ENCODE data around the gene EPHA4.

EPHA4 gene

GRCh38 chr2:221571551-221572218 is 419 bp downstream of the EPHA4 start:
- DNase-seq (ENCODE audit: low read depth), result no peak

- DNase-seq (ENCODE audit: low read depth), result no peak
Measured at GRCh38 chr2:221571025-221571550, 1.0 kb downstream of the EPHA4 start.

- DNase-seq (ENCODE audit: low read depth), result no peak
Measured at GRCh38 chr2:221570321-221570935, 1.7 kb downstream of the EPHA4 start.

GRCh38 chr2:221569871-221570270 is 2.2 kb downstream of the EPHA4 start:
- DNase-seq (ENCODE audit: low read depth), result no peak

GRCh38 chr2:221569425-221569845 is 2.7 kb downstream of the EPHA4 start:
- no peak for DNase-seq (ENCODE audit: low read depth)

- DNase-seq (ENCODE audit: low read depth), result no peak
Measured at GRCh38 chr2:221568299-221568698, 3.8 kb downstream of the EPHA4 start.

- no peak for DNase-seq (ENCODE audit: low read depth)
Measured at GRCh38 chr2:221567809-221568208, 4.3 kb downstream of the EPHA4 start.

- no peak for DNase-seq (ENCODE audit: low read depth)
Measured at GRCh38 chr2:221567231-221567760, 4.8 kb downstream of the EPHA4 start.

- no peak for DNase-seq (ENCODE audit: low read depth)
Measured at GRCh38 chr2:221563270-221563985, 8.7 kb downstream of the EPHA4 start.

- no peak for DNase-seq (ENCODE audit: low read depth)
Measured at GRCh38 chr2:221562226-221562625, 9.9 kb downstream of the EPHA4 start.

GRCh38 chr2:221561770-221562169 is 10.3 kb downstream of the EPHA4 start:
- no peak for DNase-seq (ENCODE audit: low read depth)

GRCh38 chr2:221559991-221560390 is 12.1 kb downstream of the EPHA4 start:
- no peak for DNase-seq (ENCODE audit: low read depth)

- DNase-seq (ENCODE audit: low read depth), result no peak
Measured at GRCh38 chr2:221558107-221558506, 14.0 kb downstream of the EPHA4 start.

GRCh38 chr2:221555494-221555846 is 16.6 kb downstream of the EPHA4 start:
- DNase-seq (ENCODE audit: low read depth), result no peak

GRCh38 chr2:221554769-221555493 is 17.2 kb downstream of the EPHA4 start:
- DNase-seq (ENCODE audit: low read depth), result no peak

- no peak for DNase-seq (ENCODE audit: low read depth)
Measured at GRCh38 chr2:221553333-221553732, 18.8 kb downstream of the EPHA4 start.

GRCh38 chr2:221552291-221552690 is 19.8 kb downstream of the EPHA4 start:
- DNase-seq (ENCODE audit: low read depth), result no peak

- no peak for DNase-seq (ENCODE audit: low read depth)
Measured at GRCh38 chr2:221551864-221552263, 20.2 kb downstream of the EPHA4 start.

GRCh38 chr2:221549143-221549542 is 23.0 kb downstream of the EPHA4 start:
- no peak for DNase-seq (ENCODE audit: low read depth)

GRCh38 chr2:221546505-221547225 is 25.4 kb downstream of the EPHA4 start:
- no peak for DNase-seq (ENCODE audit: low read depth)

GRCh38 chr2:221541131-221541735 is 30.9 kb downstream of the EPHA4 start:
- no peak for DNase-seq (ENCODE audit: low read depth)

Measured in HS-27A (cell line).